PC-9 (cell line): ENCODE results near the gene BRI3.

ENCODE experiments used
- EZH2 ChIP-seq: fragments of 200-600 bp; sonication (generic); IDR thresholded peaks from 2 replicates; pipeline ENCODE4 v1.8.0; 2017; ENCODE audit warnings: antibody characterized with exemption, low read depth
- TF ChIP-seq, protein P1 (sequence below): fragments of 200-600 bp; sonication (generic); conservative IDR thresholded peaks from 2 replicates; pipeline ENCODE4 v1.6.1; 2017; ENCODE audit warnings: mixed run types, antibody characterized with exemption, mild to moderate bottlenecking, moderate library complexity

GRCh38 chr7:98329100-98329790 is 47.8 kb downstream of the BRI3 start:
- TF ChIP-seq, protein P1, sequence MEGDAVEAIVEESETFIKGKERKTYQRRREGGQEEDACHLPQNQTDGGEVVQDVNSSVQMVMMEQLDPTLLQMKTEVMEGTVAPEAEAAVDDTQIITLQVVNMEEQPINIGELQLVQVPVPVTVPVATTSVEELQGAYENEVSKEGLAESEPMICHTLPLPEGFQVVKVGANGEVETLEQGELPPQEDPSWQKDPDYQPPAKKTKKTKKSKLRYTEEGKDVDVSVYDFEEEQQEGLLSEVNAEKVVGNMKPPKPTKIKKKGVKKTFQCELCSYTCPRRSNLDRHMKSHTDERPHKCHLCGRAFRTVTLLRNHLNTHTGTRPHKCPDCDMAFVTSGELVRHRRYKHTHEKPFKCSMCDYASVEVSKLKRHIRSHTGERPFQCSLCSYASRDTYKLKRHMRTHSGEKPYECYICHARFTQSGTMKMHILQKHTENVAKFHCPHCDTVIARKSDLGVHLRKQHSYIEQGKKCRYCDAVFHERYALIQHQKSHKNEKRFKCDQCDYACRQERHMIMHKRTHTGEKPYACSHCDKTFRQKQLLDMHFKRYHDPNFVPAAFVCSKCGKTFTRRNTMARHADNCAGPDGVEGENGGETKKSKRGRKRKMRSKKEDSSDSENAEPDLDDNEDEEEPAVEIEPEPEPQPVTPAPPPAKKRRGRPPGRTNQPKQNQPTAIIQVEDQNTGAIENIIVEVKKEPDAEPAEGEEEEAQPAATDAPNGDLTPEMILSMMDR: no peak
- TF ChIP-seq EZH2: no peak
